GM12872 (cell line): ENCODE results near the gene PDLIM5.

Source experiments
- CTCF ChIP-seq: IDR thresholded peaks from 3 replicates; pipeline ENCODE4 v1.5.1; 2011; ENCODE audit warnings: low read depth, mild to moderate bottlenecking, low read length, moderate library complexity; ENCODE audit not compliant: insufficient read depth

Gene PDLIM5

GRCh38 chr4:94536649-94537469, 85.1 kb downstream of the PDLIM5 start:
- TF ChIP-seq CTCF: no peak

GRCh38 chr4:94537921-94538628, 86.3 kb downstream of the PDLIM5 start:
- no peak for TF ChIP-seq CTCF

- no peak for TF ChIP-seq CTCF
Observed at GRCh38 chr4:94540476-94540875, 88.7 kb downstream of the PDLIM5 start.

- no peak for TF ChIP-seq CTCF
Observed at GRCh38 chr4:94544811-94545210, 93.1 kb downstream of the PDLIM5 start.

GRCh38 chr4:94545296-94545695, 93.6 kb downstream of the PDLIM5 start:
- no peak for TF ChIP-seq CTCF

- no peak for TF ChIP-seq CTCF
Observed at GRCh38 chr4:94546949-94547348, 95.2 kb downstream of the PDLIM5 start.

GRCh38 chr4:94548571-94548970, 96.8 kb downstream of the PDLIM5 start:
- no peak for TF ChIP-seq CTCF
